ENCODE data around the gene CFAP74.

Gene CFAP74

DNA sequence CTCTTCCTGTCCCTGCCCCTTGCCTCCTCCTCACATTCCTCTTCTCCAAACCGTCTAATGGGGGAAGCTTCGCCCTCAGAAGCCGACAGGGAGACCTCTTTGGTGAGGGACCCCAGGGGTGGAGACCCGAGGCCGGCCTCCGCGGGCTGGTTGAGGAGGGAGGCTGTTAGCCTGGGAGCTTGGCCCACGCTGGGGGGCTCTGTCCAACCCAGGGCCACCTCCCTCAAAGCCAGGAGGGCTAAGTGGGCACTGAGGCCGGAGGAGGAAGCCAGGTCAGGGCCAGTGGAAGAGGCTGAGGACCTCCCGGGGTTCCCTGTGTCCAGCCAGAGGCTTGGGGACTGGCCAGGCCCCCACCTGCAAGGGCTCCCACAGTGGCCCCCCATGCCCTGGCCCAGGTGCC lies 20.9 kb upstream of the CFAP74 start:
- TF ChIP-seq USF1 (IDR thresholded peaks at IDR 0.05) (no peak), EGR1 (IDR thresholded peaks at IDR 0.05) (no peak), ZBTB7A (IDR thresholded peaks at IDR 0.05; ENCODE audit: low read depth) (no peak)
- TF ChIP-seq, protein P1, sequence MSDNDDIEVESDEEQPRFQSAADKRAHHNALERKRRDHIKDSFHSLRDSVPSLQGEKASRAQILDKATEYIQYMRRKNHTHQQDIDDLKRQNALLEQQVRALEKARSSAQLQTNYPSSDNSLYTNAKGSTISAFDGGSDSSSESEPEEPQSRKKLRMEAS (IDR thresholded peaks at IDR 0.05): no peak

- TF ChIP-seq, protein P1 (IDR thresholded peaks at IDR 0.05): no peak
- TF ChIP-seq TAF1 (IDR thresholded peaks at IDR 0.05; ENCODE audit: low read depth): no peak
- no peak for TF ChIP-seq USF1 (IDR thresholded peaks at IDR 0.05)
- no peak for TF ChIP-seq NFIC (IDR thresholded peaks at IDR 0.05)
- no peak for TF ChIP-seq EP300 (IDR thresholded peaks at IDR 0.05; ENCODE audit: borderline replicate concordance)
- no peak for TF ChIP-seq EGR1 (IDR thresholded peaks at IDR 0.05)
- no peak for TF ChIP-seq YY1 (IDR thresholded peaks at IDR 0.05; ENCODE audit: low read depth)
- TF ChIP-seq CREB1 (IDR thresholded peaks at IDR 0.05; ENCODE audit: low read depth): no peak
- TF ChIP-seq CEBPB (IDR thresholded peaks at IDR 0.05): no peak
- TF ChIP-seq ZBTB7A (IDR thresholded peaks at IDR 0.05; ENCODE audit: low read depth): no peak
- no peak for TF ChIP-seq TCF12 (IDR thresholded peaks at IDR 0.05; ENCODE audit: low read depth)
- no peak for TF ChIP-seq TEAD4 (IDR thresholded peaks at IDR 0.05)
- no peak for TF ChIP-seq REST (IDR thresholded peaks at IDR 0.05; ENCODE audit: low read depth)
- TF ChIP-seq FOXM1 (IDR thresholded peaks at IDR 0.05; ENCODE audit: borderline replicate concordance, low read depth): no peak
- no peak for TF ChIP-seq RAD21 (IDR thresholded peaks at IDR 0.05; ENCODE audit: low read depth)
Measured at GRCh38 chr1:2023187-2023586, 19.6 kb upstream of the CFAP74 start.

DNA sequence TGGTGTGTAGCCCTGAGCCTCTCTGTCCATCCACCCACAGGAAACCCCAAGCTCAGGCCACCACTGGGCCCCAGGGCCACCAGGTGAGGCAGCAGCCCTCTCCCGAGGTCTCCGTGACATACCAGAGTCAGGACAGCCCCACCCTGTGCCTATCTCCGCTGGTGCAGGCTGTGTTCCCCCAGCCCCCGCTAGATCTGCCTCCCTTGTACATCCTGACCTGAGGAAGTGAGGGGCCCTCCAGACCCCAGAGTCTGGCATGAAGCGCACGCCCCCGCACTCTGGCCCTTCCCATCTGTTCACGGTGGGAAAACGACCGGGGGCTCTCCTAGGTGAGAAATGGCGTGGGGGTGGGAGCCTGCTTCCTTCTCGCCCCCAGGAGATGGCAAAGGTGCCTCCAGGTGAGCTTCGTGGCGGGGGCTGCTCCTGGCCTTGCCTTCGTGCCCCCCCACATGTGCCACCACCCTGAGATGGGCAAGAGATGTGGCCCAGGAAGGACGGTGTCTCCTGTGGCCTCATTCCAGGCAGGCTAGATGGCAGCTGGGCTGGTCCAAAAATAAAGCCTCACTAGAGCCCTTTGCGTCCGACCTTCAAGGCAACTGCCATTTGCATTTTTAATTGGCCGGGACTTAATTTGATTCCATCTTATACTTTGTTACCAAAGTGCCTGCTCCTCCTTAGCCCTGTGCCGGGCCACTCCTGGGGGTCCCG lies 18.6 kb upstream of the CFAP74 start:
- no peak for TF ChIP-seq YY1 (IDR thresholded peaks at IDR 0.05; ENCODE audit: low read depth)

DNA sequence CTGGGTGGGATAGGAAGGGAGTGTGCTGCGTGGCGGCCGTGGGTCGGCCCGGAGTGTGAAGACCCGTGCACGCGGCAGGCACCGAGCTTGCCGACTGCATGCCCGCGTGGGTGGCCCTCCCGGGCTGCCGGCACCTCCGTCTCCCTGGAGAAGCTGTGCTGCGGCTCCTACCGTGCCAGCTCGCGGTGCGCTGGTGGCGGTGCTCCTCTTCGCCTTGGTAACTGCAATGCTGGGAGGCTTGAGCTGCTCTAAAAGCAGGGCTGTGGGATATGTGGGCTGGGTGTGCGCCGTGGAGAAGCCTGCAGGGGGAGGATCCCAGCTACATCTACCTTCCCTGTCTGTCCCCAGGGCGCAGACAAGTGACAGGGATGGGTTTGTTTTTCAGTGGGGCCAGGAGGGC lies 18.0 kb upstream of the CFAP74 start:
- no peak for TF ChIP-seq FOXM1 (IDR thresholded peaks at IDR 0.05; ENCODE audit: borderline replicate concordance, low read depth)

DNA sequence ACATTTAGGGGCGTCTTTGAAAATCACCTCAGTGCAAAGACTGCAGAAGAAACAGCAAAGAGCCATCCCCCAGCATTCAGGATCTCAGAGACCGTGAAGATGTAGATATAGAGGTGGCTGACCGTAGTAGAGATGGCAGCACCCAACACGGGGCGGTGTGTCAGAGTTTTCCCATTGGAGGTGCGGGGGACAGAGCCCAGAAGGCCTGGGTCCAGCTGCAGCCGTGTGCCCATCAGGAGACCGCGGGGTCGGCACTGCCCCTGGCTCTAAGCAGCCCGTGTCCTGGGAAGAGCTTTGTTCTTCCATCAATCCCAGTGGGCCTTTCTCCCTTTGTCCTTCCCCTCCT lies 16.7 kb upstream of the CFAP74 start:
- TF ChIP-seq TAF1 (IDR thresholded peaks at IDR 0.05; ENCODE audit: low read depth): no peak
- TF ChIP-seq CREB1 (IDR thresholded peaks at IDR 0.05; ENCODE audit: low read depth): no peak
- TF ChIP-seq FOXM1 (IDR thresholded peaks at IDR 0.05; ENCODE audit: borderline replicate concordance, low read depth): no peak
- no peak for TF ChIP-seq ZBTB7A (IDR thresholded peaks at IDR 0.05; ENCODE audit: low read depth)
- TF ChIP-seq NFIC (IDR thresholded peaks at IDR 0.05): no peak
- TF ChIP-seq YY1 (IDR thresholded peaks at IDR 0.05; ENCODE audit: low read depth): no peak
- TF ChIP-seq TEAD4 (IDR thresholded peaks at IDR 0.05): no peak
- TF ChIP-seq RAD21 (IDR thresholded peaks at IDR 0.05; ENCODE audit: low read depth): no peak
- no peak for TF ChIP-seq EP300 (IDR thresholded peaks at IDR 0.05; ENCODE audit: borderline replicate concordance)
- TF ChIP-seq EGR1 (IDR thresholded peaks at IDR 0.05): no peak
- no peak for TF ChIP-seq REST (IDR thresholded peaks at IDR 0.05; ENCODE audit: low read depth)
- TF ChIP-seq, protein P1 (IDR thresholded peaks at IDR 0.05): no peak

DNA sequence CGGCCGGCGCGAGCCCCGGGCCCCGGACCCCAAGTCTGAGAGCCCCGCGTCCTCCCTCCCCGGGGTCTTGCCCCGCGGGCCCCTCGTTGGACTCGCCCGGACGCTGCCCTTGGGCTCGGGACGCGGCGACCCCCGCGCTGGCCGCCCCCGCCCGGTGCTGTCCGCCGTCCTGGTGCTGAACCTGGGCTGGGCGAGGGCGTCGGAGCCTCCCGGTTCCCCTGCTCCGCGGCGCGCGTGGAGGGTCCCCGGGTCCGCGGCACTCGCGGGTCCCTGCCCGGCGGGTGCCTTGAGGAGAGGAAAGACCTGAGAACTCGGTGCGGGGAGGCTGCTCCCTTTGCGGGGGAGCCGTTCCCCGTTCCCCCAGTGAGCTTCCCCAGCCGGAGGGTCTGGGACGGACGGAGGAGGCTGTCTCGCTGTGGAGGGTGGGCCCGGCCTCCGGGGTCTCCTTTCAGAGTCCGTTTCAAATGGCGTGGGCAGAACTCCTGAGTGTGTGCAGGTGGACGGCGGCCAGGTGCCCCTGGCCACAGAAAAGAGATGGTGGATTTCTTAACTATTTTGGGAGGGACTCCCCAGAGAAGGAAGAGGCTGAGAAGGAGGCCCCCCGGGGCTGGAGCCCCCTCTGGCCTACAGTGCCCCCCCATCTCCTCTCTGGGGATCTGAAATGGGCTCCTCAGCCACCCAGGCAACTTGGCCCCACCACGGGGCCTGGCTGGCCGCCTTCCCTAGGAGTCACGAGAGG lies 16.2 kb upstream of the CFAP74 start:
- TF ChIP-seq USF1 (IDR thresholded peaks at IDR 0.05): no peak
- peak; percentile 100 for TF ChIP-seq ZBTB7A (IDR thresholded peaks at IDR 0.05; ENCODE audit: low read depth)
- TF ChIP-seq, protein P1 (IDR thresholded peaks at IDR 0.05): peak; percentile 23; the same call in 1 of the 2 replicates
- peak; percentile 94 for TF ChIP-seq REST (IDR thresholded peaks at IDR 0.05; ENCODE audit: low read depth)
- peak; percentile 97 for TF ChIP-seq EGR1 (IDR thresholded peaks at IDR 0.05)
